Mesothelial cell of epicardium (in vitro differentiated cells): Measurements from ENCODE around the gene SLC9A9. TPM values are rescaled to one million over a fixed set of nuclear protein-coding genes. Genes with fewer than 3 reads are reported as not detected.
A peak's percentile ranks its signal among the peaks of the same experiment; 100 is the strongest.

Experiments used
- DNase-seq, 2 experiments: peaks; one replicate each; pipeline ENCODE4 v3.0.0; 2021; ENCODE audit warnings: low spot score in 2 of 2; ENCODE audit not compliant: unreplicated experiment in 2 of 2
- H3K27ac Mint-ChIP-seq: 2 replicates; pipeline ENCODE4 v1.8.0; 2021; ENCODE audit warnings: mixed read lengths
- H3K27me3 Mint-ChIP-seq: 2 replicates; pipeline ENCODE4 v1.8.0; 2021; ENCODE audit warnings: low read depth, mixed read lengths
- H3K36me3 Mint-ChIP-seq: 2 replicates; pipeline ENCODE4 v1.8.0; 2021; ENCODE audit warnings: mixed read lengths
- H3K4me1 Mint-ChIP-seq: 2 replicates; pipeline ENCODE4 v1.8.0; 2021; ENCODE audit warnings: mixed read lengths
- H3K4me3 Mint-ChIP-seq: 2 replicates; pipeline ENCODE4 v1.8.0; 2021; ENCODE audit warnings: mild to moderate bottlenecking, moderate library complexity, mixed read lengths
- H3K9me3 Mint-ChIP-seq: 2 replicates; pipeline ENCODE4 v1.8.0; 2021; ENCODE audit warnings: mixed read lengths
- total RNA-seq: library from RNA; stranded (reverse); gene quantifications from 3 replicates; pipeline ENCODE4 v1.2.1, GENCODE V29; 2021
- TF ChIP-seq, protein P1 (sequence below): fragments of 200-600 bp; sonication (generic); IDR thresholded peaks from one replicate; pipeline ENCODE4 v1.5.0; 2021; ENCODE audit warnings: antibody characterized with exemption; ENCODE audit not compliant: unreplicated experiment

Gene SLC9A9
- total RNA-seq, 1 donor from 2014 or later: 2.7 TPM

DNA sequence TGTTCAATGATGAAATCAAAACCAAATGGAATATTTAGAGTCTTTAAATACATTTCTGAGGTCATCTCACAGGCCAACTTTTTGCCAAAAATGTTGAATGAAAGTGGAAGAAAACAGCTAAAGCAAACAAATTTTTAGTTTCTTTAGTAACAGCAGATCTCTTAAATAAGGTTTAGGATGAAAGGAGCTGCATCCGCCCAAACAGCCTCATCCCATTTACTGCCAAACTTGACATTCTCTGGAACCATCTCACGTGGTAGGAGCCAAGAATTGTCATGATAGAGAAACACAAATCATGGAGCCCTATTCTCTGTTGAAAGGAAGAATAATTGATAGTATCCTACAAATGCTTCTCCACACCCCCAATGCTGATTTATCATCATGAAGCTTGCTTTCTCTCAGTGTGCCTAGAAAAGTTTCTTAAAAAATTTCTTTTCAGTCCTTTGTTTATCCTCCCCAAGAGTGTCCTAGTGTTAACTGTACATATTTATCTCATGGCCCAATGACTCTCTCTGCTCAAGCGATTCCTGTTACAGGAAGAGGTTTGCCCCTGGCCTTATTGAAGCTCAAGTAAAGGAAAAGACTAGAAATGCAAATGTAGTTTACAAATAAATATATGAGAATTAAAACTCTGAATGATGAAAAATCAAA, 23.4 kb downstream of the SLC9A9 start:
- TF ChIP-seq, protein P1, sequence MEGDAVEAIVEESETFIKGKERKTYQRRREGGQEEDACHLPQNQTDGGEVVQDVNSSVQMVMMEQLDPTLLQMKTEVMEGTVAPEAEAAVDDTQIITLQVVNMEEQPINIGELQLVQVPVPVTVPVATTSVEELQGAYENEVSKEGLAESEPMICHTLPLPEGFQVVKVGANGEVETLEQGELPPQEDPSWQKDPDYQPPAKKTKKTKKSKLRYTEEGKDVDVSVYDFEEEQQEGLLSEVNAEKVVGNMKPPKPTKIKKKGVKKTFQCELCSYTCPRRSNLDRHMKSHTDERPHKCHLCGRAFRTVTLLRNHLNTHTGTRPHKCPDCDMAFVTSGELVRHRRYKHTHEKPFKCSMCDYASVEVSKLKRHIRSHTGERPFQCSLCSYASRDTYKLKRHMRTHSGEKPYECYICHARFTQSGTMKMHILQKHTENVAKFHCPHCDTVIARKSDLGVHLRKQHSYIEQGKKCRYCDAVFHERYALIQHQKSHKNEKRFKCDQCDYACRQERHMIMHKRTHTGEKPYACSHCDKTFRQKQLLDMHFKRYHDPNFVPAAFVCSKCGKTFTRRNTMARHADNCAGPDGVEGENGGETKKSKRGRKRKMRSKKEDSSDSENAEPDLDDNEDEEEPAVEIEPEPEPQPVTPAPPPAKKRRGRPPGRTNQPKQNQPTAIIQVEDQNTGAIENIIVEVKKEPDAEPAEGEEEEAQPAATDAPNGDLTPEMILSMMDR: no peak
- no peak for DNase-seq
- Mint-ChIP-seq H3K36me3 (no peaks in the 10 kb centered on the region), H3K4me1 (peaks cover 10% of the 10 kb centered on the region), H3K27me3 (no peaks in the 10 kb centered on the region), H3K4me3 (no peak overlapping the region), H3K27ac (no peak overlapping the region), H3K9me3 (peaks cover 8% of the 10 kb centered on the region)

GRCh38 chr3:143822798-143823197, 25.5 kb downstream of the SLC9A9 start:
- peak overlapping the region; percentile 23 for H3K27ac Mint-ChIP-seq
- H3K36me3 Mint-ChIP-seq: no peaks in the 10 kb centered on the region
- peaks cover 10% of the 10 kb centered on the region for H3K4me1 Mint-ChIP-seq
- no peak overlapping the region for H3K4me3 Mint-ChIP-seq
- TF ChIP-seq, protein P1: no peak
- no peaks in the 10 kb centered on the region for H3K27me3 Mint-ChIP-seq
- no peak for DNase-seq
- H3K9me3 Mint-ChIP-seq: peaks cover 8% of the 10 kb centered on the region

DNA sequence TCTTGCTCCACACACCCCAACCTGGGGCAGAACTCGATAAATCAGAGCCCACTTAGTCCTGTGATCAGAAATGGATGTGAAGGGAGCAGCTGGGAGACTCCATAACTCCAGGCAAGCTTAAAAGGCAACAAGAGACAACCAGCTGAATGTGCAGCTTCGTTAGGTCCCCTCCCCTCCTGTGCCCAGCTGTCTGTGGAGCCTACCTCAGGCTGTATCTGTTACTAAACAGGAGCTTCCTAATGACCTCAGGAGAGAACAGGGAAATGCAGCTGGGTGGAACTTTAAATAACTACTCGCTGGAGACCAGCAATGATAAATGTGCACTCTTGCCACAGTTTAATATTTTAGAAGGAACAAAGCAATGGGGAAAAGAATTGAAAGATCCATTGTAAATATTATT, 25.9 kb downstream of the SLC9A9 start:
- no peak for DNase-seq
- Mint-ChIP-seq H3K9me3 (peaks cover 8% of the 10 kb centered on the region), H3K27ac (peak overlapping the region; percentile 16), H3K4me1 (peaks cover 10% of the 10 kb centered on the region), H3K27me3 (no peaks in the 10 kb centered on the region), H3K36me3 (no peaks in the 10 kb centered on the region), H3K4me3 (no peak overlapping the region)
- TF ChIP-seq, protein P1: no peak

DNA sequence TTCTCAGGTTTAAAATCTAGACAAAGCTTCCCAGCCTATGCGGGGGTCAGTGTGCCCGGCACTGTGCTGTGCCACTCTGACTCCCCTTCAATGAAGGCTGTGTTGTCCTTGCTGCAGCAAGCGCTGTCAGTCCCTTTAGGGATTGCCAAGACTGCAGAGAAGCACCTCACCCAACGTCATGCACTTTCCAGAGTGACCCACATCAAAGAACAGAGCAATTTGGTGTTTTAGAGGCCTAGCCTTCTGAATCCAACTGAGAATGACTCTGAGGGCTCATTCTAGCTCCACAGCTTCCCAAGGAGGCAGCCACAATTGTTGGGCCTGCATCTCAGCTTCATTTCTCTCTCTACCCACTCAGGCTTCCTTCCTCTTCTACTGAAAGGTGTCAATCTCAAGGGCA, 26.4 kb downstream of the SLC9A9 start:
- no peak overlapping the region for H3K4me3 Mint-ChIP-seq
- TF ChIP-seq, protein P1: no peak
- H3K4me1 Mint-ChIP-seq: peaks cover 10% of the 10 kb centered on the region
- no peaks in the 10 kb centered on the region for H3K36me3 Mint-ChIP-seq
- H3K9me3 Mint-ChIP-seq: peaks cover 8% of the 10 kb centered on the region
- H3K27ac Mint-ChIP-seq: no peak overlapping the region
- no peaks in the 10 kb centered on the region for H3K27me3 Mint-ChIP-seq
- no peak for DNase-seq

GRCh38 chr3:143820466-143821221, 27.6 kb downstream of the SLC9A9 start:
- no peak for DNase-seq
- no peaks in the 10 kb centered on the region for H3K27me3 Mint-ChIP-seq
- TF ChIP-seq, protein P1: no peak
- H3K36me3 Mint-ChIP-seq: no peaks in the 10 kb centered on the region
- H3K27ac Mint-ChIP-seq: no peak overlapping the region
- peaks cover 10% of the 10 kb centered on the region for H3K4me1 Mint-ChIP-seq
- no peak overlapping the region for H3K4me3 Mint-ChIP-seq
- peaks cover 7% of the 10 kb centered on the region for H3K9me3 Mint-ChIP-seq
